Activated B cell treated with CpG ODN at 0.5 μM for 24 hours (primary cell): Measurements from ENCODE around the gene CD151. TPM values are rescaled to one million over a fixed set of nuclear protein-coding genes. Genes with fewer than 3 reads are reported as not detected.

ENCODE experiments used
- ATAC-seq: fragments of 200-7000 bp; cut with Tn5 transposase; one replicate; pipeline ENCODE4 v1.10.0; 2021; ENCODE audit warnings: low read depth, mild to moderate bottlenecking, moderate library complexity
- CTCF ChIA-PET: fragments of 350-600 bp; sonication (Branson Sonifier 250); formaldehyde crosslinking; loops from one replicate; lab custom pipeline; 2021; ENCODE audit warnings: antibody characterized with exemption; lab: Charles Lee
- POLR2A ChIA-PET: fragments of 350-600 bp; sonication (Branson Sonifier 250); formaldehyde crosslinking; loops from one replicate; lab custom pipeline; 2021; ENCODE audit warnings: antibody characterized with exemption; lab: Charles Lee
- DNase-seq: peaks from one replicate; pipeline ENCODE4 v3.0.0; 2022
- H3K27ac Mint-ChIP-seq: one replicate; pipeline ENCODE4 v1.8.0; 2020; ENCODE audit warnings: mixed read lengths
- H3K27me3 Mint-ChIP-seq: one replicate; pipeline ENCODE4 v1.8.0; 2021; ENCODE audit warnings: mixed read lengths
- H3K36me3 Mint-ChIP-seq: one replicate; pipeline ENCODE4 v1.8.0; 2021; ENCODE audit warnings: low read depth, mixed read lengths
- H3K4me1 Mint-ChIP-seq: one replicate; pipeline ENCODE4 v1.8.0; 2021; ENCODE audit warnings: mixed read lengths
- H3K4me3 Mint-ChIP-seq: one replicate; pipeline ENCODE4 v1.8.0; 2020; ENCODE audit warnings: mild to moderate bottlenecking, mixed read lengths
- H3K9me3 Mint-ChIP-seq: one replicate; pipeline ENCODE4 v1.8.0; 2020; ENCODE audit warnings: mixed read lengths
- CTCF ChIP-seq: fragments of 200-600 bp; IDR thresholded peaks from one replicate; pipeline ENCODE4 v1.8.0; 2022; ENCODE audit warnings: antibody characterized with exemption, mild to moderate bottlenecking
- intact Hi-C: fragments of 100-400 bp; cut with micrococcal nuclease; formaldehyde crosslinking; loops from one replicate; pipeline ENCODE4 v1.15.1; 2024
- total RNA-seq: library from RNA; stranded (reverse); gene quantifications from 2 replicates; pipeline ENCODE4 v1.2.3, GENCODE V29; 2022

Gene CD151
- total RNA-seq, 1 donor from 2014 or later = 14.4 TPM

GRCh38 chr11:791658-792534 lies 40.9 kb upstream of the CD151 start:
- Mint-ChIP-seq H3K4me1 (peaks cover 23% of the 10 kb centered on the region), H3K9me3 (no peaks in the 10 kb centered on the region), H3K4me3 (no peak overlapping the region), H3K27me3 (peaks cover 2% of the 10 kb centered on the region), H3K27ac (no peak overlapping the region), H3K36me3 (peaks cover 21% of the 10 kb centered on the region)
- intact Hi-C loops = no loop called here
- DNase-seq (no peak), ATAC-seq (no peak)
- POLR2A ChIA-PET = interaction anchor here (0.5 to 0.7 kb wide), 3 partner anchors 95 to 1340 kb away, joined by 3 to 6 read pairs (median 5); partner anchors contain the start of genes DEAF1 and TMEM80
- TF ChIP-seq CTCF = no peak
- CTCF ChIA-PET = no interaction called here

GRCh38 chr11:792535-792821 lies 40.3 kb upstream of the CD151 start:
- Mint-ChIP-seq H3K27me3 (peaks cover 2% of the 10 kb centered on the region), H3K27ac (no peak overlapping the region), H3K4me1 (peaks cover 27% of the 10 kb centered on the region), H3K9me3 (no peaks in the 10 kb centered on the region), H3K4me3 (no peak overlapping the region), H3K36me3 (peaks cover 21% of the 10 kb centered on the region)
- ChIA-PET CTCF (no interaction called here), POLR2A (no interaction called here)
- TF ChIP-seq CTCF = no peak
- ATAC-seq (no peak), DNase-seq (no peak)
- intact Hi-C loops = no loop called here

GRCh38 chr11:792873-793272 lies 39.9 kb upstream of the CD151 start:
- intact Hi-C loops = no loop called here
- ChIA-PET CTCF (no interaction called here), POLR2A (no interaction called here)
- H3K4me1 Mint-ChIP-seq = peaks cover 27% of the 10 kb centered on the region
- H3K9me3 Mint-ChIP-seq = no peaks in the 10 kb centered on the region
- peaks cover 21% of the 10 kb centered on the region for H3K36me3 Mint-ChIP-seq
- TF ChIP-seq CTCF = no peak
- peaks cover 2% of the 10 kb centered on the region for H3K27me3 Mint-ChIP-seq
- no peak overlapping the region for H3K4me3 Mint-ChIP-seq
- no peak for DNase-seq
- H3K27ac Mint-ChIP-seq = no peak overlapping the region
- ATAC-seq = no peak

GRCh38 chr11:793556-793955 lies 39.2 kb upstream of the CD151 start:
- DNase-seq = no peak
- Mint-ChIP-seq H3K27ac (no peak overlapping the region), H3K27me3 (peaks cover 2% of the 10 kb centered on the region), H3K36me3 (peaks cover 21% of the 10 kb centered on the region), H3K9me3 (no peaks in the 10 kb centered on the region), H3K4me1 (peaks cover 27% of the 10 kb centered on the region), H3K4me3 (no peak overlapping the region)
- POLR2A ChIA-PET = no interaction called here
- ATAC-seq = no peak
- intact Hi-C loops = no loop called here
- CTCF ChIA-PET = no interaction called here
- no peak for TF ChIP-seq CTCF

GRCh38 chr11:794013-794765 lies 38.6 kb upstream of the CD151 start:
- ChIA-PET CTCF (no interaction called here), POLR2A (no interaction called here)
- Mint-ChIP-seq H3K36me3 (peaks cover 21% of the 10 kb centered on the region), H3K27me3 (no peaks in the 10 kb centered on the region), H3K4me3 (peak overlapping the region; percentile 41), H3K27ac (no peak overlapping the region), H3K4me1 (peaks cover 27% of the 10 kb centered on the region), H3K9me3 (no peaks in the 10 kb centered on the region)
- no peak for ATAC-seq
- intact Hi-C loops = no loop called here
- TF ChIP-seq CTCF = no peak
- no peak for DNase-seq
